ENCODE results near the gene MOB3B. TPM values are rescaled to one million over a fixed set of nuclear protein-coding genes. Genes with fewer than 3 reads are reported as not detected.

MOB3B gene
- total RNA-seq, 1 donor = under 0.01 TPM

GRCh38 chr9:27566118-27566517 lies 36.5 kb upstream of the MOB3B start:
- Histone ChIP-seq H3K36me3 (ENCODE audit: insufficient read depth, low read length) (no peaks in the 10 kb centered on the region), H3K27me3 (ENCODE audit: insufficient read depth, low read length) (no peaks in the 10 kb centered on the region), H2AFZ (ENCODE audit: low read length) (no peak overlapping the region), H3K9me3 (ENCODE audit: low read depth, low read length) (no peaks in the 10 kb centered on the region), H3K4me2 (ENCODE audit: insufficient read depth, low read length) (no peak overlapping the region), H3K27ac (ENCODE audit: low read depth, low read length) (no peak overlapping the region), H3K4me3 (ENCODE audit: insufficient read depth, low read length) (no peak overlapping the region), H3K4me1 (ENCODE audit: insufficient read depth, low read length) (no peaks in the 10 kb centered on the region), H4K20me1 (ENCODE audit: insufficient read depth, low read length) (no peaks in the 10 kb centered on the region), H3K79me2 (ENCODE audit: insufficient read depth, low read length) (no peaks in the 10 kb centered on the region)
- no peak for TF ChIP-seq CTCF (IDR thresholded peaks at IDR 0.05; ENCODE audit: extremely low read depth, low read depth, low read length)
- no peak for DNase-seq (ENCODE audit: insufficient read length, low spot score, missing footprints)

GRCh38 chr9:27565696-27566095 lies 36.1 kb upstream of the MOB3B start:
- H3K4me1 ChIP-seq (ENCODE audit: insufficient read depth, low read length) = no peaks in the 10 kb centered on the region
- TF ChIP-seq CTCF (IDR thresholded peaks at IDR 0.05; ENCODE audit: extremely low read depth, low read depth, low read length) = no peak
- no peak overlapping the region for H3K4me3 ChIP-seq (ENCODE audit: insufficient read depth, low read length)
- no peaks in the 10 kb centered on the region for H4K20me1 ChIP-seq (ENCODE audit: insufficient read depth, low read length)
- no peaks in the 10 kb centered on the region for H3K27me3 ChIP-seq (ENCODE audit: insufficient read depth, low read length)
- H3K27ac ChIP-seq (ENCODE audit: low read depth, low read length) = no peak overlapping the region
- no peak overlapping the region for H2AFZ ChIP-seq (ENCODE audit: low read length)
- no peaks in the 10 kb centered on the region for H3K79me2 ChIP-seq (ENCODE audit: insufficient read depth, low read length)
- no peaks in the 10 kb centered on the region for H3K9me3 ChIP-seq (ENCODE audit: low read depth, low read length)
- no peak overlapping the region for H3K4me2 ChIP-seq (ENCODE audit: insufficient read depth, low read length)
- no peaks in the 10 kb centered on the region for H3K36me3 ChIP-seq (ENCODE audit: insufficient read depth, low read length)
- no peak for DNase-seq (ENCODE audit: insufficient read length, low spot score, missing footprints)

GRCh38 chr9:27564670-27565069 lies 35.1 kb upstream of the MOB3B start:
- H3K4me2 ChIP-seq (ENCODE audit: insufficient read depth, low read length) = no peak overlapping the region
- no peaks in the 10 kb centered on the region for H3K27me3 ChIP-seq (ENCODE audit: insufficient read depth, low read length)
- H3K36me3 ChIP-seq (ENCODE audit: insufficient read depth, low read length) = no peaks in the 10 kb centered on the region
- H4K20me1 ChIP-seq (ENCODE audit: insufficient read depth, low read length) = no peaks in the 10 kb centered on the region
- no peak overlapping the region for H3K4me3 ChIP-seq (ENCODE audit: insufficient read depth, low read length)
- H3K4me1 ChIP-seq (ENCODE audit: insufficient read depth, low read length) = no peaks in the 10 kb centered on the region
- no peak for TF ChIP-seq CTCF (IDR thresholded peaks at IDR 0.05; ENCODE audit: extremely low read depth, low read depth, low read length)
- no peaks in the 10 kb centered on the region for H3K79me2 ChIP-seq (ENCODE audit: insufficient read depth, low read length)
- H2AFZ ChIP-seq (ENCODE audit: low read length) = no peak overlapping the region
- H3K9me3 ChIP-seq (ENCODE audit: low read depth, low read length) = no peaks in the 10 kb centered on the region
- H3K27ac ChIP-seq (ENCODE audit: low read depth, low read length) = no peak overlapping the region
- DNase-seq (ENCODE audit: insufficient read length, low spot score, missing footprints) = no peak

GRCh38 chr9:27563738-27564430 lies 34.3 kb upstream of the MOB3B start:
- Histone ChIP-seq H3K36me3 (ENCODE audit: insufficient read depth, low read length) (no peaks in the 10 kb centered on the region), H2AFZ (ENCODE audit: low read length) (no peak overlapping the region), H3K27ac (ENCODE audit: low read depth, low read length) (no peak overlapping the region), H4K20me1 (ENCODE audit: insufficient read depth, low read length) (no peaks in the 10 kb centered on the region), H3K4me3 (ENCODE audit: insufficient read depth, low read length) (no peak overlapping the region), H3K27me3 (ENCODE audit: insufficient read depth, low read length) (no peaks in the 10 kb centered on the region), H3K4me2 (ENCODE audit: insufficient read depth, low read length) (no peak overlapping the region), H3K9me3 (ENCODE audit: low read depth, low read length) (no peaks in the 10 kb centered on the region), H3K79me2 (ENCODE audit: insufficient read depth, low read length) (no peaks in the 10 kb centered on the region), H3K4me1 (ENCODE audit: insufficient read depth, low read length) (no peaks in the 10 kb centered on the region)
- DNase-seq (ENCODE audit: insufficient read length, low spot score, missing footprints) = no peak
- TF ChIP-seq CTCF (IDR thresholded peaks at IDR 0.05; ENCODE audit: extremely low read depth, low read depth, low read length) = no peak

All from osteoblast (primary cell).